Kidney epithelial cell (primary cell): ENCODE measurements around the gene CCNG2. TPM values are rescaled to one million over a fixed set of nuclear protein-coding genes. Genes with fewer than 3 reads are reported as not detected.

Experiments
- DNase-seq: peaks from one replicate; pipeline ENCODE4 v3.0.0-alpha.2; 2010; ENCODE audit warnings: low read depth
- H3K27me3 ChIP-seq: 2 replicates; pipeline ENCODE4 v1.6.0; 2011; ENCODE audit warnings: low read length; ENCODE audit not compliant: control insufficient read depth, insufficient read depth
- H3K36me3 ChIP-seq: 2 replicates; pipeline ENCODE4 v1.5.1; 2011; ENCODE audit warnings: low read length; ENCODE audit not compliant: control insufficient read depth, insufficient read depth
- H3K4me3 ChIP-seq: 2 replicates; pipeline ENCODE4 v1.5.1; 2011; ENCODE audit warnings: low read depth, mild to moderate bottlenecking, control low read depth, low read length
- CTCF ChIP-seq: IDR thresholded peaks from 2 replicates; pipeline ENCODE4 v1.5.1; 2011; ENCODE audit warnings: mild to moderate bottlenecking, moderate library complexity, low read length, control low read depth, inconsistent platforms; ENCODE audit not compliant: insufficient read depth, poor library complexity, severe bottlenecking
- total RNA-seq: library from RNA; depleted of rRNA; stranded (reverse); fragments of >200 nt; gene quantifications from 2 replicates; pipeline ENCODE4 v1.2.3, GENCODE V29; 2015

The CCNG2 gene
- total RNA-seq, 1 donor from 2014 or later, result 27.1 TPM

- no peak for TF ChIP-seq CTCF
- no peak overlapping the region for H3K4me3 ChIP-seq
- DNase-seq, result no peak
- peaks cover 1% of the 10 kb centered on the region for H3K36me3 ChIP-seq
- H3K27me3 ChIP-seq, result no peaks in the 10 kb centered on the region
These were observed 10.2 kb downstream of the CCNG2 start for GRCh38 chr4:77167173-77167572.

GRCh38 chr4:77167866-77168265 lies 10.9 kb downstream of the CCNG2 start:
- no peaks in the 10 kb centered on the region for H3K36me3 ChIP-seq
- no peak overlapping the region for H3K4me3 ChIP-seq
- H3K27me3 ChIP-seq, result no peaks in the 10 kb centered on the region
- no peak for TF ChIP-seq CTCF
- DNase-seq, result no peak

- DNase-seq, result no peak
- no peaks in the 10 kb centered on the region for H3K36me3 ChIP-seq
- H3K4me3 ChIP-seq, result no peak overlapping the region
- TF ChIP-seq CTCF, result no peak
- H3K27me3 ChIP-seq, result no peaks in the 10 kb centered on the region
These were observed 12.5 kb downstream of the CCNG2 start for GRCh38 chr4:77169481-77169880.

GRCh38 chr4:77170926-77171325 lies 13.9 kb downstream of the CCNG2 start:
- DNase-seq, result no peak
- Histone ChIP-seq H3K4me3 (no peak overlapping the region), H3K27me3 (no peaks in the 10 kb centered on the region), H3K36me3 (no peaks in the 10 kb centered on the region)
- no peak for TF ChIP-seq CTCF

- Histone ChIP-seq H3K36me3 (no peaks in the 10 kb centered on the region), H3K4me3 (no peak overlapping the region), H3K27me3 (no peaks in the 10 kb centered on the region)
- no peak for TF ChIP-seq CTCF
- peak; percentile 90 for DNase-seq
These were observed 15.3 kb downstream of the CCNG2 start for GRCh38 chr4:77172336-77172735.

GRCh38 chr4:77174426-77174825 lies 17.4 kb downstream of the CCNG2 start:
- Histone ChIP-seq H3K27me3 (no peaks in the 10 kb centered on the region), H3K4me3 (no peak overlapping the region), H3K36me3 (no peaks in the 10 kb centered on the region)
- no peak for TF ChIP-seq CTCF
- no peak for DNase-seq
